ENCODE measurements around the gene SULT2B1. TPM values are rescaled to one million over a fixed set of nuclear protein-coding genes. Genes with fewer than 3 reads are reported as not detected.

SULT2B1 gene
- polyA plus RNA-seq, 1 experiment: 0.12 TPM

- no peak for DNase-seq (ENCODE audit: low read depth, low spot score)
- ChIA-PET CTCF (no interaction called here), POLR2A (no interaction called here)
- H3K4me3 ChIP-seq (ENCODE audit: low read depth, low read length): no peak overlapping the region
- H3K9me3 ChIP-seq (ENCODE audit: control insufficient read depth, insufficient read depth, low read length): peaks cover 5% of the 10 kb centered on the region; the same call in 1 of the 2 replicates
- no peaks in the 10 kb centered on the region for H3K27me3 ChIP-seq (ENCODE audit: control insufficient read depth, insufficient read depth, low read length)
- H3K27ac ChIP-seq (ENCODE audit: low read depth, low read length): no peak overlapping the region
- TF ChIP-seq, protein P1, sequence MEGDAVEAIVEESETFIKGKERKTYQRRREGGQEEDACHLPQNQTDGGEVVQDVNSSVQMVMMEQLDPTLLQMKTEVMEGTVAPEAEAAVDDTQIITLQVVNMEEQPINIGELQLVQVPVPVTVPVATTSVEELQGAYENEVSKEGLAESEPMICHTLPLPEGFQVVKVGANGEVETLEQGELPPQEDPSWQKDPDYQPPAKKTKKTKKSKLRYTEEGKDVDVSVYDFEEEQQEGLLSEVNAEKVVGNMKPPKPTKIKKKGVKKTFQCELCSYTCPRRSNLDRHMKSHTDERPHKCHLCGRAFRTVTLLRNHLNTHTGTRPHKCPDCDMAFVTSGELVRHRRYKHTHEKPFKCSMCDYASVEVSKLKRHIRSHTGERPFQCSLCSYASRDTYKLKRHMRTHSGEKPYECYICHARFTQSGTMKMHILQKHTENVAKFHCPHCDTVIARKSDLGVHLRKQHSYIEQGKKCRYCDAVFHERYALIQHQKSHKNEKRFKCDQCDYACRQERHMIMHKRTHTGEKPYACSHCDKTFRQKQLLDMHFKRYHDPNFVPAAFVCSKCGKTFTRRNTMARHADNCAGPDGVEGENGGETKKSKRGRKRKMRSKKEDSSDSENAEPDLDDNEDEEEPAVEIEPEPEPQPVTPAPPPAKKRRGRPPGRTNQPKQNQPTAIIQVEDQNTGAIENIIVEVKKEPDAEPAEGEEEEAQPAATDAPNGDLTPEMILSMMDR (IDR thresholded peaks at IDR 0.05; ENCODE audit: low read depth, low read length): no peak
Observed at GRCh38 chr19:48625891-48626327, 73.9 kb downstream of the SULT2B1 start.

GRCh38 chr19:48627201-48627864 lies 75.4 kb downstream of the SULT2B1 start:
- POLR2A ChIA-PET: interaction anchor here (1.1 kb wide), 1 partner anchor 8 kb away, joined by 5 read pairs; the partner anchor contains the start of genes RPL18 and SPHK2
- H3K27me3 ChIP-seq (ENCODE audit: control insufficient read depth, insufficient read depth, low read length): no peaks in the 10 kb centered on the region
- CTCF ChIA-PET: interaction anchor here (0.6 to 1.0 kb wide), 2 partner anchors 44 to 201 kb away, joined by 3 to 4 read pairs; no protein-coding TSS in a partner anchor
- TF ChIP-seq, protein P1 (IDR thresholded peaks at IDR 0.05; ENCODE audit: low read depth, low read length): no peak
- peaks cover 5% of the 10 kb centered on the region; the same call in 1 of the 2 replicates for H3K9me3 ChIP-seq (ENCODE audit: control insufficient read depth, insufficient read depth, low read length)
- no peak overlapping the region for H3K4me3 ChIP-seq (ENCODE audit: low read depth, low read length)
- no peak overlapping the region for H3K27ac ChIP-seq (ENCODE audit: low read depth, low read length)
- DNase-seq (ENCODE audit: low read depth, low spot score): no peak

- Histone ChIP-seq H3K27me3 (ENCODE audit: control insufficient read depth, insufficient read depth, low read length) (no peaks in the 10 kb centered on the region), H3K9me3 (ENCODE audit: control insufficient read depth, insufficient read depth, low read length) (peaks cover 5% of the 10 kb centered on the region; the same call in 1 of the 2 replicates), H3K27ac (ENCODE audit: low read depth, low read length) (no peak overlapping the region), H3K4me3 (ENCODE audit: low read depth, low read length) (no peak overlapping the region)
- DNase-seq (ENCODE audit: low read depth, low spot score): no peak
- TF ChIP-seq, protein P1 (IDR thresholded peaks at IDR 0.05; ENCODE audit: low read depth, low read length): no peak
- ChIA-PET CTCF (interaction anchor here (1.0 kb wide), 1 partner anchor 44 kb away, joined by 3 read pairs; no protein-coding TSS in a partner anchor), POLR2A (interaction anchor here (1.1 kb wide), 1 partner anchor 9 kb away, joined by 5 read pairs; the partner anchor contains the start of genes RPL18 and SPHK2)
Observed at GRCh38 chr19:48627865-48628314, 75.9 kb downstream of the SULT2B1 start.

- Histone ChIP-seq H3K27ac (ENCODE audit: low read depth, low read length) (no peak overlapping the region), H3K9me3 (ENCODE audit: control insufficient read depth, insufficient read depth, low read length) (peaks cover 5% of the 10 kb centered on the region; the same call in 1 of the 2 replicates), H3K4me3 (ENCODE audit: low read depth, low read length) (no peak overlapping the region), H3K27me3 (ENCODE audit: control insufficient read depth, insufficient read depth, low read length) (no peaks in the 10 kb centered on the region)
- ChIA-PET CTCF (no interaction called here), POLR2A (interaction anchor here (1.1 to 2.2 kb wide), 2 partner anchors 9 kb away, joined by 5 to 14 read pairs; partner anchors contain the start of genes RPL18 and SPHK2)
- DNase-seq (ENCODE audit: low read depth, low spot score): no peak
- TF ChIP-seq, protein P1 (IDR thresholded peaks at IDR 0.05; ENCODE audit: low read depth, low read length): no peak
Observed at GRCh38 chr19:48628486-48629296, 76.7 kb downstream of the SULT2B1 start.
